Neural cell (in vitro differentiated cells): ENCODE measurements around the gene RPS3.

Experiments used
- CTCF ChIP-seq: fragments of 450-650 bp; IDR thresholded peaks from 2 replicates; pipeline ENCODE4 v1.5.1; 2014; ENCODE audit warnings: antibody characterized with exemption, mild to moderate bottlenecking, moderate library complexity; ENCODE audit not compliant: poor library complexity, severe bottlenecking
- EP300 ChIP-seq: fragments of 450-650 bp; conservative IDR thresholded peaks from 2 replicates; pipeline ENCODE4 v1.6.1; 2014; ENCODE audit warnings: antibody characterized with exemption, mild to moderate bottlenecking, moderate library complexity; ENCODE audit not compliant: poor library complexity, severe bottlenecking
- EZH2 ChIP-seq: fragments of 200-600, 300-800 bp; shearing (Covaris generic), sonication (generic); IDR thresholded peaks from 2 replicates; pipeline ENCODE4 v1.6.1; 2014; ENCODE audit warnings: antibody characterized with exemption, low read length, borderline replicate concordance, mild to moderate bottlenecking; ENCODE audit not compliant: insufficient read depth, poor library complexity, severe bottlenecking
- POLR2AphosphoS5 ChIP-seq: IDR thresholded peaks from 2 replicates; pipeline ENCODE4 v1.6.1; 2012
- RAD21 ChIP-seq: fragments of 450-650 bp; conservative IDR thresholded peaks from 2 replicates; pipeline ENCODE4 v1.6.1; 2014; ENCODE audit warnings: antibody characterized with exemption, mild to moderate bottlenecking, moderate library complexity
- REST ChIP-seq: IDR thresholded peaks from 2 replicates; pipeline ENCODE4 v1.6.1; 2012; ENCODE audit warnings: borderline replicate concordance
- SMC3 ChIP-seq: fragments of 450-650 bp; conservative IDR thresholded peaks from 2 replicates; pipeline ENCODE4 v1.6.1; 2014; ENCODE audit warnings: antibody characterized with exemption, mild to moderate bottlenecking, moderate library complexity; ENCODE audit not compliant: poor library complexity
- TAF1 ChIP-seq: IDR thresholded peaks from 2 replicates; pipeline ENCODE4 v1.6.1; 2012; ENCODE audit warnings: low read depth

GRCh38 chr11:75350743-75351540 is 48.4 kb upstream of the RPS3 start:
- TF ChIP-seq CTCF (no peak), RAD21 (no peak), EP300 (no peak), EZH2 (no peak), POLR2AphosphoS5 (no peak), REST (no peak), TAF1 (no peak), SMC3 (no peak)
